Adrenal gland (tissue), 12 donors: ENCODE measurements around the gene GRAP. TPM values are rescaled to one million over a fixed set of nuclear protein-coding genes. Genes with fewer than 3 reads are reported as not detected.

Experiments used
- DNase-seq, 7 donors: peaks; one replicate each; pipeline ENCODE4 v3.0.0-alpha.2; 2019 to 2020
- H3K27ac ChIP-seq, 5 donors: fragments of 200-600 bp; sonication (generic) in 4 of 5; 1 replicate in 3 of 5; 2 replicates in 2 of 5; pipeline versions ENCODE4 v1.5.1 to v1.8.0; 2016 to 2020; ENCODE audit warnings: mild to moderate bottlenecking in 1 of 5
- H3K27me3 ChIP-seq: fragments of 200-600 bp; 2 replicates; pipeline ENCODE4 v1.8.0; 2021
- H3K36me3 ChIP-seq, 2 donors: fragments of 200-600 bp; replicated peaks in 1 of 2; 1 replicate in 1 of 2; 2 replicates in 1 of 2; pipeline versions ENCODE4 v1.5.1 to v1.8.0; 2018 to 2022
- H3K4me1 ChIP-seq, 2 donors: fragments of 200-600 bp; replicated peaks in 1 of 2; 1 replicate in 1 of 2; 2 replicates in 1 of 2; pipeline versions ENCODE4 v1.5.1 to v1.8.0; 2018 to 2021
- H3K4me3 ChIP-seq, 4 donors: fragments of 200-600 bp; sonication (generic) in 3 of 4; one replicate each; pipeline ENCODE4 v1.5.1; 2016 to 2018
- H3K9me3 ChIP-seq, 3 donors: fragments of 200-600 bp; sonication (generic) in 1 of 3; replicated peaks in 1 of 3; 1 replicate in 2 of 3; 2 replicates in 1 of 3; pipeline versions ENCODE4 v1.5.1 to v1.8.0; 2016 to 2021
- POLR2A ChIP-seq, 2 donors: fragments of 450-650 bp; IDR thresholded peaks; one replicate each; pipeline ENCODE4 v1.6.1; 2017; ENCODE audit warnings: antibody characterized with exemption in 2 of 2, mild to moderate bottlenecking in 2 of 2, moderate library complexity in 1 of 2
- WGBS, 4 donors: extraction: QIAGEN DNeasy Blood & Tissue Kit in 2 of 4; methylation state at CpG; one replicate each; pipeline versions ENCODE4 v1.1.5 to v1.1.7; 2013 to 2017; 5-methylcytosine and 5-hydroxymethylcytosine counted together
- intact Hi-C, 2 donors: fragments of 100-400 bp; cut with DNase I; formaldehyde crosslinking; loops; one replicate each; pipeline versions ENCODE4 v1.14.1 to v1.15.0; 2022 to 2023
- polyA plus RNA-seq, 3 donors: library from polyadenylated mRNA; stranded (reverse); fragments of 200-250 nt in 2 of 3; fragments of 350-450 nt in 1 of 3; fragmentation: Illumina TruSeq in 1 of 3; extraction: RNeasy Lipid Tissue Mini Kit (QIAGEN cat#74804) in 1 of 3; gene quantifications; one replicate each; pipeline ENCODE4 v1.2.3, GENCODE V29; 2013 to 2014
- small RNA-seq, 2 donors: library from RNA; depleted of rRNA; stranded (forward); fragments of <200 nt; gene quantifications; one replicate each; pipeline ENCODE3, GENCODE V24; 2016
- total RNA-seq, 9 donors: library from RNA; depleted of rRNA in 4 of 9; stranded (reverse); fragments of >200 nt in 4 of 9; fragments of 120-200 nt in 1 of 9; fragmentation: NEBNext Ultra II Directional in 1 of 9; extraction: Animal tissue kit (Norgen Biotek cat#: 25700) in 1 of 9; gene quantifications; one replicate each; pipeline versions ENCODE4 v1.1.0 to v1.2.4, GENCODE V29; 2013 to 2023
- TF ChIP-seq, protein P1 (sequence below), 6 experiments: fragments of 450-650 bp in 4 of 6; fragments of 200-600 bp in 2 of 6; sonication (generic) in 1 of 6; IDR thresholded peaks; 1 replicate in 5 of 6; 2 replicates in 1 of 6; pipeline versions ENCODE4 v1.5.1 to v1.8.0; 2016 to 2021; ENCODE audit warnings: antibody characterized with exemption in 6 of 6, mild to moderate bottlenecking in 2 of 6, moderate library complexity in 1 of 6
- donor health status: healthy with polysubstance abuse.
- donor health status: Bipolar disorder and iron deficiency.
- donor health status: DM: yes; HTN: yes; CAD: no.
- donor health status: DM: no; HTN: no; CAD: no.
- donor health status: DM: no; HTN: no; CAD: no.
- donor health status: DM: yes; HTN: yes; CAD: no.

The GRAP gene
- total and polyA plus RNA-seq, 12 donors: 1.7 to 17.0 (median 7.5) TPM

GRCh38 chr17:18976201-18976600, 70.6 kb downstream of the GRAP start:
- intact Hi-C loops: no loop called here
- Histone ChIP-seq H3K4me1 (no peaks in the 10 kb centered on the region), H3K9me3 (no peaks in the 10 kb centered on the region), H3K36me3 (no peaks in the 10 kb centered on the region), H3K27ac (no peak overlapping the region), H3K27me3 (no peaks in the 10 kb centered on the region), H3K4me3 (no peak overlapping the region)
- 75 to 100% (median 81%) methylated on average over 3 to 4 of the region's 4 CpGs for WGBS, 4 donors
- DNase-seq: no peak
- TF ChIP-seq, protein P1, sequence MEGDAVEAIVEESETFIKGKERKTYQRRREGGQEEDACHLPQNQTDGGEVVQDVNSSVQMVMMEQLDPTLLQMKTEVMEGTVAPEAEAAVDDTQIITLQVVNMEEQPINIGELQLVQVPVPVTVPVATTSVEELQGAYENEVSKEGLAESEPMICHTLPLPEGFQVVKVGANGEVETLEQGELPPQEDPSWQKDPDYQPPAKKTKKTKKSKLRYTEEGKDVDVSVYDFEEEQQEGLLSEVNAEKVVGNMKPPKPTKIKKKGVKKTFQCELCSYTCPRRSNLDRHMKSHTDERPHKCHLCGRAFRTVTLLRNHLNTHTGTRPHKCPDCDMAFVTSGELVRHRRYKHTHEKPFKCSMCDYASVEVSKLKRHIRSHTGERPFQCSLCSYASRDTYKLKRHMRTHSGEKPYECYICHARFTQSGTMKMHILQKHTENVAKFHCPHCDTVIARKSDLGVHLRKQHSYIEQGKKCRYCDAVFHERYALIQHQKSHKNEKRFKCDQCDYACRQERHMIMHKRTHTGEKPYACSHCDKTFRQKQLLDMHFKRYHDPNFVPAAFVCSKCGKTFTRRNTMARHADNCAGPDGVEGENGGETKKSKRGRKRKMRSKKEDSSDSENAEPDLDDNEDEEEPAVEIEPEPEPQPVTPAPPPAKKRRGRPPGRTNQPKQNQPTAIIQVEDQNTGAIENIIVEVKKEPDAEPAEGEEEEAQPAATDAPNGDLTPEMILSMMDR (IDR thresholded peaks at IDR 0.05): no peak
- TF ChIP-seq POLR2A (IDR thresholded peaks at IDR 0.05): no peak

DNA sequence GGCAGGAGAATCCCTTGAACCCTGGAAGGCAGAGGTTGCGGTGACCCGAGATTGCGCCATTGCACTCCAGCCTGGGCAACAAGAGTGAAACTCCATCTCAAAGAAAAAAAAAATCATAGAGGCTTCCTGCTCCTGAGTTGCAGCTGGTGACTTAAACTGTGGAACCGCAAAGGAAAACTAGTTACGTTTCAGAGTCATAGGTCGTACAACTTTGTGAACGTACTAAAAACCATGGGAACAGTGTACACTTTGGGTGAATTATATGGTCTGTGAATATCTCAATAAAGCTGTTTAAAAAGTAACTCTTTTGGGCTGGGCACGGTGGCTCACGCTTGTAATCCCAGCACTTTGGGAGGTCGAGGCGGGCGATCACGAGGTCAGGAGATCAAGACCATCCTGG, 71.2 kb downstream of the GRAP start:
- Histone ChIP-seq H3K9me3 (no peaks in the 10 kb centered on the region), H3K4me1 (no peaks in the 10 kb centered on the region), H3K27me3 (no peaks in the 10 kb centered on the region), H3K27ac (no peak overlapping the region), H3K4me3 (no peak overlapping the region), H3K36me3 (no peaks in the 10 kb centered on the region)
- DNase-seq: no peak
- WGBS, 4 donors: 92 to 96% (median 95%) methylated on average over 13 of the region's 13 CpGs
- TF ChIP-seq POLR2A (IDR thresholded peaks at IDR 0.05): no peak
- TF ChIP-seq, protein P1 (IDR thresholded peaks at IDR 0.05): no peak
- intact Hi-C loops: no loop called here

DNA sequence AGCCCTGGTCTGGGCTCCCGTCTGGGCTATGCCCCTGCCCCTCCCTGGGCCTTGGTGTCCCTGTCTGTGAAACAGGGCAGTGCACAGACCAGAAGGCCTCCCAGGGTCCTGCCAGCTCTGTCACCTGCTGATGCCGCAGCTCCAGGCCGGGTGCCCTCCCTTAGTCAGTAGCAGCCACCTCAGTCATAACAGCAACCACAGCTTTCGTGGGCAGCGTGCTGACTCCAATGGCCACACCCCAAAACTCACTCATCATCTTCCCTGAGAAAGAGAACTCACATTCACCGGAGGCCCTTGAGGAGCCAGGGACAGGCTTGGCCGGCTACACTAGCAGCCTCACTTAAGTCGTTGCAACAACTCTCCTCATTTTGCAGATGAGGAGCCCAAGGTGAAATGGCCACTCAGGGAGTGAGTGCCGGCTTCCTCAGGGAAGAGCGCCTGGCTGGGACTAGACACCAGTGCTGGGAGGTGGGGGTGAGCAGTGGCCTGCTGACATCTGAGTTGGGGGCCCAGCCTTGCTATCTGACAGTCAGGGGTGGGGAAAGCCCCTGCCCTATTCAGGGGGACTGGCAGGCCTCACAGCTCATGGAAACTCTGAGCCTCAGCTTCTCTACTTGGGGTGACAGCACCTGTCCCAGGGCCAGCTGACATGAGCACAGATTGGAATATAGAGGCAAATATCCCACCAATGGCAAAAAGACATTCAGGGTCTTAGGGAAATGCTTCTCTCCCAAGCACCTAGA, 72.2 kb downstream of the GRAP start:
- Histone ChIP-seq H3K4me1 (no peaks in the 10 kb centered on the region), H3K27me3 (no peaks in the 10 kb centered on the region), H3K36me3 (no peaks in the 10 kb centered on the region), H3K27ac (no peak overlapping the region), H3K4me3 (no peak overlapping the region), H3K9me3 (no peaks in the 10 kb centered on the region)
- intact Hi-C loops: no loop called here
- TF ChIP-seq, protein P1 (IDR thresholded peaks at IDR 0.05): no peak
- TF ChIP-seq POLR2A (IDR thresholded peaks at IDR 0.05): no peak
- 82 to 97% (median 92%) methylated on average over 6 to 10 of the region's 10 CpGs for WGBS, 4 donors
- DNase-seq: no peak

DNA sequence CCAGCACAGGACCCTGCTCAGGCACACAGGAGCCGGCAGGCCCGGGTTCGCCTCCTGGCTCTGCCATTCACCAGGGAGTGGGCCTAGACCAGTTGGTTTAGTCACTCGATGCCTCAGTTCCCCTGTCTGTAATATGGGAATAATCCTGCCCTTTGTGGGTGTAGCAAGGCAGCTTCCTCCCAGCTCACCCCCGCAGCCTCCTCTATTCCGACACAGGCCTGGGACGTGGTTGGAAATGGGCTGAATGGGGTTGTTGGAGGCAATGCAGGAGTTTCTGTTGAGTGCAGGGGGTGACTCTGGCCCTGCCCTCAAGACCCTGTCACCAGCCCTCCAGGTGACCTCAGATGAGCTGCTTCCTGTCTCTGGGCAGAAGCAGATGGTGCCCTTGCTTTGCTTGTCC, 75.0 kb downstream of the GRAP start:
- Histone ChIP-seq H3K4me1 (no peaks in the 10 kb centered on the region), H3K36me3 (no peaks in the 10 kb centered on the region), H3K27ac (no peak overlapping the region), H3K4me3 (no peak overlapping the region), H3K27me3 (no peaks in the 10 kb centered on the region), H3K9me3 (no peaks in the 10 kb centered on the region)
- TF ChIP-seq, protein P1 (IDR thresholded peaks at IDR 0.05): no peak
- TF ChIP-seq POLR2A (IDR thresholded peaks at IDR 0.05): no peak
- WGBS, 4 donors: 94 to 98% (median 97%) methylated on average over 4 to 7 of the region's 7 CpGs
- intact Hi-C loops: no loop called here
- no peak for DNase-seq

Small RNAs within 50 kb of the gene (small RNA-seq; reads per million reads assigned to genes)
- 0 reads per million in 2 donors for gene AC090286.3

Other genes with a start within 250 kb of the GRAP start
- gene PRPSAP2, start 188.8 kb downstream of the GRAP start, total RNA-seq: 10 to 100 TPM; 25.0 to 56.9 (median 33.7) TPM
- gene PRPSAP2, start 188.8 kb downstream of the GRAP start, polyA plus RNA-seq: 10 to 100 TPM; 13.9 to 50.0 (median 22.5) TPM
- gene SLC5A10, start 94.8 kb downstream of the GRAP start, total RNA-seq: under 1 TPM in 2 of 9 donors, not detected in 7; 0.16 to 0.94 TPM
- under 1 TPM in 2 of 3 donors, not detected in 1; 0.20 to 0.24 TPM for gene SLC5A10, start 94.8 kb downstream of the GRAP start, polyA plus RNA-seq
- gene FAM83G, start 42.2 kb downstream of the GRAP start, total RNA-seq: 1 to 10 TPM; 2.6 to 7.3 (median 4.7) TPM
- gene FAM83G, start 42.2 kb downstream of the GRAP start, polyA plus RNA-seq: 1 to 10 TPM; 1.8 to 3.5 (median 2.5) TPM
- gene GRAPL, start 80.6 kb upstream of the GRAP start, total RNA-seq: 1 to 10 TPM in 7 of 9 donors, under 1 TPM in 2; 0.72 to 9.1 (median 2.9) TPM
- gene GRAPL, start 80.6 kb upstream of the GRAP start, polyA plus RNA-seq: 10 to 100 TPM in 1 of 3 donors, 1 to 10 TPM in 1, under 1 TPM in 1; 0.46 to 10.4 (median 3.2) TPM
- 10 to 100 TPM; 16.0 to 53.8 (median 21.1) TPM for gene EPN2, start 190.4 kb upstream of the GRAP start, total RNA-seq
- 10 to 100 TPM; 12.0 to 24.6 (median 23.9) TPM for gene EPN2, start 190.4 kb upstream of the GRAP start, polyA plus RNA-seq